Measurements from ENCODE around the gene CCNC.
A peak's percentile ranks its signal among the peaks of the same experiment; 100 is the strongest.

The CCNC gene

GRCh38 chr6:99568103-99568933, at the start of gene CCNC:
TSS of gene CCNC (minus strand) at chr6:99568660. CDS start at chr6:99568527, 133 bp downstream.
- DNase-seq: peak; percentile 87 to 88

DNA sequence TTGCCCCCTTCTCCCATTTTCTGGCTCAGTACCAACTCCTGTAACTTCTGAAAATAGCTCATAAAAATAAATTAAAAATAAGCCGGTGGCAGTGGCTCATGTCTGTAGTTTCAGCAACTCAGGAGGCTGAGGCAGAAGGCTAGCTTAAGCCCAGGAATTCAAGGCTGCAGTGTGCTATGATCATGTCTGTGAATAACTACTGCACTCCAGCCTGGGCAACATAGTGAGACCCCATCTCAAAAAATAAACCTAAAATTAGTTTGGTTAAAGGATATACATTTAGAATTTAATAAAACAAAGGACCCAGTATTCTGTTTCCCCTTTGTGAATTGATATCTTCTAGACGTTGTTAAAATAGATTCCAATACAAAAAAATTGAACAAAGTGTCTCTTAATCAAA, 48.7 kb upstream of the CCNC start:
- no peak for DNase-seq

DNA sequence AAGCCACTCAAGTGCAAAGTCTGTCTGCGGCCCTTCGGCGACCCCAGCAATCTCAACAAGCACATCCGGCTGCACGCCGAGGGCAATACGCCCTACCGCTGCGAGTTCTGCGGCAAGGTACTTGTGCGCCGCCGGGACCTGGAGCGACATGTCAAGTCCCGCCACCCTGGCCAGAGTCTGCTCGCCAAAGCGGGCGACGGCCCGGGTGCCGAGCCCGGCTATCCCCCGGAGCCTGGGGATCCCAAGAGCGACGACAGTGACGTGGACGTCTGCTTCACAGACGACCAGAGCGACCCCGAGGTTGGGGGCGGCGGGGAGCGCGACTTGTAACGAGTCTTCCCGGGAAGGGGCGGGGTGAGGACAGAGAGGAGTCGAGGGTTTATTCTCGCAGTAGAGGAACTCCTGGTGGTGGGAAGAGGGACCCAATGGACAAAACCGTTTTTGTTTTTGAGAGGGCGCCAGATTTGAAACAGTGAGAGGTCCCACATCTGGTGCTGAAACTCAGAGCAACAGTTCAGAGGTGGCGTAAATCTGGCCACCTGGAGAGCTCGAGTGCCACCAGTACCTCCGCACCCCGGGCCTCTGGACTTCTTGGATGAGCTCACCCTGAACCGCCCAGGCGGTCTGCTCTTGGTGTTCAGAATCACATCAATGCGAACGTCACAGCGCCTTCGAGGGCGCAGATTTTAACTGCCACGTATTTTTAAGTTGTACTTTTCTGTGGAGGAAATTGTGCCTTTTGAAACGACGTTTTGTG, 46.1 kb upstream of the CCNC start:
- no peak for DNase-seq

DNA sequence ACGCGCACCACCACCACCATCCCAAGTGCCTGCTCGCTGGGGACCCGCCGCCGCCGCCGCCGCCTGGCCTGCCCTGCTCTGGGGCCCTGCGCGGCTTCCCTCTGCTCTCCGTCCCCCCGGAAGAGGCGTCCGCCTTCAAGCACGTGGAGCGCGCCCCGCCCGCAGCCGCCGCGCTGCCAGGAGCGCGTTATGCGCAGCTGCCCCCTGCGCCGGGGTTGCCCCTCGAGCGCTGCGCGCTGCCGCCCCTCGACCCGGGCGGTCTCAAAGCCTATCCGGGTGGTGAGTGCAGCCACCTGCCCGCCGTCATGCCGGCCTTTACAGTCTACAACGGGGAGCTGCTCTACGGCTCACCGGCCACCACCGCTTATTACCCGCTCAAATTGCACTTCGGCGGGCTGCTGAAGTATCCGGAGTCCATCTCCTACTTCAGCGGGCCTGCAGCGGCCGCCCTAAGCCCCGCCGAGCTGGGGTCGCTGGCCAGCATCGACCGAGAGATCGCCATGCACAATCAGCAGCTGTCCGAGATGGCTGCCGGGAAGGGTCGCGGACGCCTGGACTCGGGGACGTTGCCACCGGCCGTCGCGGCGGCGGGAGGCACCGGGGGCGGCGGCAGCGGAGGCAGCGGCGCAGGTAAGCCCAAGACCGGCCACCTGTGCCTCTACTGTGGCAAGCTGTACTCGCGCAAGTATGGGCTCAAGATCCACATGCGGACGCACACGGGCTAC, 45.4 kb upstream of the CCNC start:
- DNase-seq: no peak

GRCh38 chr6:99613409-99613704, 44.9 kb upstream of the CCNC start:
- DNase-seq: no peak

DNA sequence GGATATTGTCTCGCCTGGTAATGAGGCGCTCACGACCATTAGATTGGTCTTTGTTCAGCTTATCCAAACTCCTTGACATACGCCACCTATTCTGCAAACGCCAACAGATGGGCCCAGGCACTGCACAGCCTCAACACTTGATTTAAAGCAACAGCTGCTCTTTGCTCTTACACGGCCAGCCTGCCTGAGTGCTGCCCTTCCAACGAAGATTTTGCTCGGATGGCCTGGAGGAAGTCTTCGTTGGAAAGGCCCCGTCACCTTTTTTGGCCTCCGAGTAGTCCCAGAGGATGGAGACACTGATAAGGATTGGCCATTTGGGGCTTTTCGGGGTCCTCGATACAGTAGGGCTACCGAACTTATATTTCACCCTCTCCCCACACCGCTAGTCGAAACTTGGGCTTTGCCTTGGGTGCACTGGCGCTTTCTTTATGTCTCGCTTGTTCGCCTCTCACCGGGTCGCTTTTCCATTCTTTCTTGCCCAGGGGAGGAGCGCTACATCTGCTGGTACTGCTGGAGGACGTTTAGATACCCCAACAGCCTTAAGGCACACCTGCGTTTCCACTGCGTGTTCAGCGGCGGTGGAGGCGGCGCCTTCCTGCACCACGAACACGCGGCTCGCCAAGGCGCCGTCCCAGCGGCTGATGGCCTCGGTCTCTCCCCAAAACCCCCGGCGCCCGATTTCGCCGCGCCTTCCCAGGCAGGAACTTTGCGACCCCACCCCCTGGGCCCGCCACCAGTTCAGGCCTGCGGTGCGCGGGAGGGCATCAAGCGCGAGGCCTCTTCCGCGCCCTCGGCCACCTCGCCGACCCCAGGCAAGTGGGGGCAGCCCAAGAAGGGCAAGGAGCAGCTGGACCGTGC, 44.3 kb upstream of the CCNC start:
- DNase-seq: no peak

- DNase-seq: no peak
These were observed 42.7 kb upstream of the CCNC start for GRCh38 chr6:99611148-99611547.

DNA sequence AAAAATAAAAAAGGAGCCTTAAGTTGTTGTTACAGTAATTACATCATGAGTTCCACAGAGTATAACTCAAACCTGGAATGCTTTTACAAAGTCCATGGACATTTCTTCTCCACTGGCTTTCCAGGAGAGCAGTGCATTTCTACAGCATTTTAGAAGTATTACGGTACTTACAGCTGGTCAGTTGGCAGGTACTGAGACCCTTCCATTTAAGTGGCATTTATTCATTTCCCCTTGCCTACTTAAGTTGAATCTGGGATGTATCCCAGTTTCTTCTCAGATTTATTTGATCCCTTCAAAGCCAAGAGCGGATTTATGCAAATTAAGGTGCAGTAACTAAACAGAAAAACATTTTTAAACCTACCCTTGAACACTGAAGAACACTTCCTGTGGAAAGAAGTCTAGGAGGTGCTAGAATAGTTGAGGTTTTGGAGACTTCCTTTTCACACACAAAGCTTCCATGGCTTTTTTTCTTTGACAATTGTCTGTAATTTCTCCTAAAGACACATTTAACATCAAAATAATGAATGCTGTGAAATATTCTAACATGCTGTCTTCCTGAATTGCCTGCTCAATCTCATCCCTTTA, 41.5 kb upstream of the CCNC start:
- DNase-seq: no peak

DNA sequence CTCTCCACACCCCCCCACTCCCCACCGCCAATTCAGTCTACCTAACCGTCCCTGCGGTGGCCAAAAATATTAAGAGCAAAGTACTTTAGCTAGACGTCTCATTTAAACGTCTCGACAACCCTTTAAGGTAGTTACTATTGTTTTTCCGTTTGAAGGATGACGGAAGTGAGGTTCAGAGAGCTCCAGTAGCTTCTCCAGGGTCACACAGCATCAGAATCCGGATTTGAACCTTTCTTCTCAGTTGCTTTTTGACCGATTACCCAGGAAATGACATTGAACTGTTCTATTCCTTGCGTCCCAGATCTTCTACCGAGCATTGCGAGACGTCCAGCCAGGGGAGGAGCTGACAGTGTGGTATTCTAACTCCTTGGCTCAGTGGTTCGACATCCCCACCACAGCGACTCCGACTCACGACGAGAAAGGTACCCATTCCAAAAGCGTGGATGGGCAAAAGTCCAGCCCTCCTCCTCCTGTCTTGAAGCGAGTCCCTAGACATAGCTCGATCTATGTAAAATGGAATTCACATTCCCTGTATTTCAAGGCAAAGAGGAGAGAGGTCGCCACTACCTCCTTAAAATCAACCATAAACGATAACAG, 40.5 kb upstream of the CCNC start:
- no peak for DNase-seq

DNA sequence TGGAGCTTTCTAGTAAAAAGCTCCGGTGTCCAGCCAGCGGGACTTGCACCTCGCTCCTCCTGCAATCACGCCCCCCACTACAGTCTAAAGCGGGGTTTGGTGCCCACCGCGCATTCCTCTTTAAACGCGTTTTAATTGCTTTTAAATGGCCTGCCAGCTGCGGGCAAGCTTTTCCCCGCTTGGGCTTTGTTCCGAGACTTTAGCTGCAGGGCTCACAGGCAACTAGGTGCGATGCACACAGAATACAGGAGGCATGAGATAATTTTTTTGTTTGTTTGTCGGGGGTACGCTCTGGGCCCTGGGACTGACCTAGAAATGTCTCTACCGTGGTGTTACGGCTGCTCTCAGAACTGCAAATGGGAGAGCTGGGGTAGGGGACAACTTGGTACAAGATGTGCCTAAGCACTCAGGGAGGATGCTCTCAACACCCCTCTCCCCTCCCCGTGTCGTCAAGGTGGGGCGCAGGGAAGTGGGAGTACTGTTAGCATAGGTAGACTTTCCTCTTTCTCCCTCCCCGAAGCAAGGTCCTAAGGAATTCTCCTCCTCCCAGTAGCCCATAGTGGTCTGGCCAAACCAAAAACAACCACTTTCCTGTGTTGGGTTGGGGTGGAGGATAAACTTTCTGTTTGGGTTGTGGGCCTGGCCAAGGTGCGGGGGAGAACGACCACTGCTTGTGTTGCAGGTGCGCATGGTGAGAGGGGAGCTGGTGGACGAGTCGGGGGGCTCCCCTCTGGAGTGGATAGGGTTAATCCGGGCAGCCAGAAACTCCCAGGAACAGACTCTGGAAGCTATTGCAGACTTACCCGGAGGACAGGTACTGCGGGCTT, 39.8 kb upstream of the CCNC start:
- no peak for DNase-seq

DNA sequence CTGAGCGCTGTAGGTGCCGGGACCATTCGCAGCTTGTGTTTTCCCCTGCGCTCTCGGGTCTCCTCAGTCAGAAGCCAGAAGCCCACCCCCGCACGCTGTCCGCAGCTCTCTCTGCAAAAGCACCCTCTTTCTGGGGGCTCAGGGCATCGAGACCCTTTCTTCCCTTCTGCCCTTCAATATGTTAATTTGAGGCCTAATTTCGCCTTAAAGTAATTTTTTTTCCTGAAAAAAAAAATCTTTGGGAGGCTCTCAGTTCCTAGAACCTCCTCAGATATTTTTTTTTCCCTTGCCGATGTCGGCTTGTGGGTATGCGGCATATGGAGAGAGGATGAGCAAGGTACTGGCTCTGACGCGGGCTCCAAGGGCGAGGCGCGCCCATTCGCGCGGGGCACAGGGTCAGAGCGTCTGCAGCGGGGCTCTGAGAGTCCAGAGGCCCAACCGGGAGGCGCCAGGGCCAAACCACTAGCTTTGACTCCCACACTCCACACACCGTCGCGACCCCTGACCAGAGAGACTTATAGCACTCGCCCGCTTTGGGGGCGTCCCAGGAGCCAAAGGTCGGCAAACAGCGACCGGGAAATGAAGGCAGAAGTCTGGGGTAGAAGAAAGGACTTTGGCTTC, 39.1 kb upstream of the CCNC start:
- DNase-seq: no peak

DNA sequence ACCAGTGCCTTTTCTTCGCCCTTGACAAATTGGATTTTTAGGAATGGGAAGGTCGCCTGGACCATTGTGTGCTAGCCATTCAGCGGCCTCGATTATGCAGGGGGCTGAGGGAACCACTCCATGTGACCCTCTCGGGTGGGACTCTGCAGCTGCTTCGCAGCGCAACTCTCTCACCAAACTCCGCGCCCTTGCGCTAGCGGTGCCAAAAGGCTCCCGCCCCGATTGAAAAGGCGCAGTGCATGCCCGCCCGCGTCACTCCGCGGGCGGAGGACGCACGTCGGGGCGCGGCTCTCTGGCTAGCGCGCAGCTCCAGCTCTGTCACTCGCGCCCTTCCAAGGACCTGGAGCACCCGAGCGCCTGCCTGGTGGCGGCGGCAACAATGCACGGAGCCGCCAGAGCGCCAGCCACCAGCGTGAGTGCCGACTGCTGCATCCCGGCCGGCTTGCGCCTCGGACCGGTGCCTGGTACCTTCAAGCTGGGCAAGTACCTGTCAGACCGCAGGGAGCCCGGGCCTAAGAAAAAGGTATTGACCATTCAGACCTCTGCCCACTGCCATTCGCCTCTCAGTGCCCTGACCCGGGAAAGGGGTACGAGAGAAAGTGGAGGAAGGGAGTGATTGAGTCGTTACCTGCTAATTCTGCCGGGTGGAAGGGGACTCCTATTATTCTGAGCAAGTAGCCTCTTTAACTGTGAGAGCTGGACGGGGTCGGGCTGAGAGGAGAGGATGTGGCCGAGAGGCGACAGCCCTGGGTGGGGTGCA, 38.4 kb upstream of the CCNC start, which contains the start of gene PRDM13:
PRDM13 (plus strand) TSS at position 178 of the 760 bp plus-strand sequence; CDS start at position 380, 202 bp downstream.
- DNase-seq: no peak

DNA sequence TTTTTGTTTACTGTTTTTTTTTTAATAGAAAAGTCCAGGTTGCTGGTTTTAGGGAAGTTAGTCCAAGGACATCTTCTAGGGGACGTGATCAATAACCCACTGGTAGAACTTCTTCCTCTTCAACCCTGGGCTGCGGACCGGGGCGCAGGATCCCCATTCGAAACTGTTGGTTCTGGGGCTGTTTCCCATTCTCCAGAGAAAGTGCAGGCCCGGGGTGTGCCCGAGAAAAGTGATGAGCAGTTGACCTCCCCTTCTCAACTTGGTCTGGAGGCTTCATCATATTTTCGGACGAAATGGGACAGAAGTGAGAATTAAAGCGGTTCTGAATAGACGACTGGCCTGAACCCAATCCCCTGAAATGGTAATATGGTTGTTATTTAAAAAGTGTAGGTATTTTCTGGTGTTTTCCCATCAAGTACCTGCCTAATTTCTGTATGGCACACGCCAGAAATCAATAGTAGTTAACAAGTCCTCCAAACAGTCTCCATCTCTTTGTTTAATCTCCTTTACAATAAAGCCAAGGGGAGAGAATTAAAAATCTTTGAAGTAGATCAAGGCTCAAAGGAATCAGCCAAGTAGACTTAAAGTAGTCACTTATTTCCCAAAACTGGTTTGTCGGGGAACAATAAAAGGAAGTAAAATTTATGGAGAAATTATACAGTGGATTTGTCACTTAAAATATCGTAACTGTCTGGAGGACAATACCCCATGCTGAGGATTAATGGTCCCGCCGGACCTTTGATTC, 37.6 kb upstream of the CCNC start:
- DNase-seq: no peak

- DNase-seq: no peak
These were observed 36.7 kb upstream of the CCNC start for GRCh38 chr6:99605074-99605734.

GRCh38 chr6:99604166-99605073, 36.0 kb upstream of the CCNC start:
- no peak for DNase-seq

DNA sequence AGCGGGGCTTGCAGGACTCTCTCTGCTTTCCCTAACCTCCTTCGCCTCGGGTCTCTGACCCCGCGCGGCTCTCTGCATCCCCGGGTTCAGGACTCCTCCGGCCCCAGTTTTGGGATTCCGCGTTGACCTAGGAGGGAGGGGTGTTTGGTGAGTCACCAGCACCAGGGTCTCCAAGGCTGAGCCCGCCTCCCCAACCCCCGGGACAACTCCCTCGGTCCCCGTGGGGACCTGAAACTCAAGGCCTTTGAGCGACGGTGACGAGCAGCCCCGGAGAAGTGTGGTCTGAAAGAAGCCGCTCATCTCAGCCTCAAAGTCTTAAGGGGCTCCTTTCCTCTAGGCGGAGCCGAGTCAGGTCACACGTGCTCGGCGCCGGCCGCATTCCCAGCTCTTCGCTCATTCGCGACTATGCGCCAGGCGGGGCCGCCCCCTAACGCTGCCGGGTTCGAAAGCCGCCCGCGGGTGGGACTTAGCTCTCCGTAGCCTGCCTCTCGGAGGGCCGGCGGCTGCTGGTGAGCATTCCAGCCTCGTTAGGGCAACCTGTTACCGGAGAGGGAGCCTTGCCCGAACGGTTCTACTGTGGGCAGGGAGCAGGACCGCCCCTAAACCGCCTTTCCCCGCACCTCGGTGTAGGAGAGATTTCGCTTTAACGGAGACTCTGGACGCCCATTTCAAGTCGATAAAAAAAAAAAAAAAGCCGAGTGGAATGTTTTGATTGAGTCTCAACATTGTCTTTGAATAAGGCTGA, 35.1 kb upstream of the CCNC start:
- DNase-seq: no peak

Measured in activated CD4-positive, alpha-beta T cell treated with anti-CD3 and anti-CD28 coated beads, Interleukin-2, amount 50 U/mL, for 4 hours (primary cell).